Keratinocyte (primary cell): ENCODE data around the gene GINM1. TPM values are rescaled to one million over a fixed set of nuclear protein-coding genes. Genes with fewer than 3 reads are reported as not detected.

Experiments
- DNase-seq: peaks from one replicate; pipeline ENCODE4 v3.0.0-alpha.2; 2011; ENCODE audit warnings: low read depth, missing footprints, low spot score
- FAIRE-seq: peaks from 2 replicates; lab custom pipeline; 2011; peaks lifted over from hg19 to GRCh38; lab: Jason Lieb, UNC
- H2AFZ ChIP-seq: 2 replicates; pipeline ENCODE4 v1.6.0; 2012; ENCODE audit warnings: low read length, control low read depth, inconsistent platforms; ENCODE audit not compliant: control insufficient read depth
- H3K27ac ChIP-seq: 2 replicates; pipeline ENCODE4 v1.5.1; 2011; ENCODE audit warnings: low read length; ENCODE audit not compliant: control insufficient read depth, insufficient read depth
- H3K27me3 ChIP-seq: 3 replicates; pipeline ENCODE4 v1.6.0; 2011; ENCODE audit warnings: low read length; ENCODE audit not compliant: control insufficient read depth, insufficient read depth; ENCODE audit errors: extremely low read depth
- H3K36me3 ChIP-seq, 2 experiments: 2 replicates in 1 of 2; 3 replicates in 1 of 2; pipeline ENCODE4 v1.5.1; 2011; ENCODE audit warnings: low read length in 2 of 2, mild to moderate bottlenecking in 1 of 2; ENCODE audit not compliant: control insufficient read depth in 2 of 2, insufficient read depth in 2 of 2; ENCODE audit errors: extremely low read depth in 1 of 2
- H3K4me1 ChIP-seq: 3 replicates; pipeline ENCODE4 v1.5.1; 2011; ENCODE audit warnings: low read length; ENCODE audit not compliant: control insufficient read depth, insufficient read depth; ENCODE audit errors: extremely low read depth
- H3K4me2 ChIP-seq: 3 replicates; pipeline ENCODE4 v1.6.0; 2011; ENCODE audit warnings: low read depth, low read length; ENCODE audit not compliant: control insufficient read depth, insufficient read depth; ENCODE audit errors: extremely low read depth
- H3K4me3 ChIP-seq, 3 experiments: fragments of 200-600 bp in 1 of 3; sonication (generic) in 1 of 3; 2 replicates in 2 of 3; 3 replicates in 1 of 3; pipeline ENCODE4 v1.5.1; 2011 to 2016; ENCODE audit warnings: low read length in 3 of 3, mild to moderate bottlenecking in 3 of 3, control low read depth in 2 of 3, inconsistent platforms in 1 of 3, low read depth in 1 of 3, mixed read lengths in 1 of 3, mixed run types in 1 of 3, moderate library complexity in 1 of 3; ENCODE audit not compliant: control insufficient read depth in 2 of 3, insufficient read depth in 2 of 3; ENCODE audit errors: extremely low read depth in 1 of 3
- H3K79me2 ChIP-seq: 2 replicates; pipeline ENCODE4 v1.6.0; 2012; ENCODE audit warnings: low read length; ENCODE audit not compliant: control insufficient read depth, insufficient read depth
- H3K9ac ChIP-seq: 3 replicates; pipeline ENCODE4 v1.6.0; 2011; ENCODE audit warnings: low read length; ENCODE audit not compliant: control insufficient read depth, insufficient read depth; ENCODE audit errors: extremely low read depth
- H3K9me1 ChIP-seq: 3 replicates; pipeline ENCODE4 v1.6.0; 2011; ENCODE audit warnings: low read length; ENCODE audit not compliant: control insufficient read depth, insufficient read depth; ENCODE audit errors: extremely low read depth
- H3K9me3 ChIP-seq: 2 replicates; pipeline ENCODE4 v1.5.1; 2012; ENCODE audit warnings: low read depth, low read length; ENCODE audit not compliant: control insufficient read depth
- H4K20me1 ChIP-seq: 3 replicates; pipeline ENCODE4 v1.6.0; 2011; ENCODE audit warnings: low read length; ENCODE audit not compliant: control insufficient read depth, insufficient read depth; ENCODE audit errors: extremely low read depth
- CTCF ChIP-seq, 3 experiments: IDR thresholded peaks in 1 of 3; conservative IDR thresholded peaks in 1 of 3; optimal IDR thresholded peaks in 1 of 3; 2 replicates in 2 of 3; 3 replicates in 1 of 3; pipeline versions ENCODE3 to v1.5.1; 2011; ENCODE audit warnings: low read length in 3 of 3, mild to moderate bottlenecking in 3 of 3, moderate library complexity in 2 of 3, control low read depth in 1 of 3, inconsistent platforms in 1 of 3; ENCODE audit not compliant: insufficient read depth in 2 of 3; ENCODE audit errors: extremely low read depth in 1 of 3
- EZH2 ChIP-seq: IDR thresholded peaks from one replicate; pipeline ENCODE4 v1.6.1; 2012; ENCODE audit warnings: inconsistent platforms, mild to moderate bottlenecking, low read length, moderate library complexity
- dilution Hi-C: fragments of 300-500 bp; cut with MboI; formaldehyde crosslinking; loops from one replicate; pipeline ENCODE4 v1.7.0; 2020; ENCODE audit warnings: low sequenced_read_pairs; ENCODE audit not compliant: extremely low pct_ligation_motif_present
- polyA plus RNA-seq, 5 experiments: library from polyadenylated mRNA; depleted of rRNA in 3 of 5; stranded (reverse) in 3 of 5; stranded (forward) in 1 of 5; unstranded in 1 of 5; fragments of >200 nt; gene quantifications; 1 replicate in 1 of 5; 2 replicates in 3 of 5; 3 replicates in 1 of 5; pipeline versions ENCODE4 v1.2.1 to v1.2.3, GENCODE V29; 2011 to 2012; ENCODE audit warnings: missing spikeins in 2 of 5, low read depth in 1 of 5, low replicate concordance in 1 of 5

The GINM1 gene
- polyA plus RNA-seq, 1 donor (not counting 4 experiments of a cell fraction or from before 2014, with no cell fraction given), result 29.7 TPM

- H3K36me3 ChIP-seq, result peaks cover 12 to 18% of the 10 kb centered on the region in 2 experiments
- DNase-seq (no peak), FAIRE-seq (no peak)
- TF ChIP-seq CTCF (optimal IDR thresholded peaks at IDR 0.05 in 1 of 3, IDR thresholded peaks at IDR 0.05 in 1 of 3, conservative IDR thresholded peaks at IDR 0.05 in 1 of 3; ENCODE audit: extremely low read depth in 1 of 3, insufficient read depth in 2 of 3, low read length in 3 of 3), result no peak
- no peak for TF ChIP-seq EZH2
- H3K4me2 ChIP-seq, result no peak overlapping the region
- no peak overlapping the region for H3K9ac ChIP-seq
- H4K20me1 ChIP-seq, result no peaks in the 10 kb centered on the region
- no peaks in the 10 kb centered on the region for H3K9me3 ChIP-seq
- no peaks in the 10 kb centered on the region for H3K9me1 ChIP-seq
- no peaks in the 10 kb centered on the region for H3K79me2 ChIP-seq
- dilution Hi-C loops, result no loop called here
- H3K27me3 ChIP-seq, result no peaks in the 10 kb centered on the region
- no peak overlapping the region for H2AFZ ChIP-seq
- H3K27ac ChIP-seq, result no peak overlapping the region
- H3K4me1 ChIP-seq, result no peaks in the 10 kb centered on the region
- no peak overlapping the region for H3K4me3 ChIP-seq
Observed at GRCh38 chr6:149600508-149600907, 34.3 kb downstream of the GINM1 start.

GRCh38 chr6:149608381-149608982, 42.3 kb downstream of the GINM1 start:
- no peak for TF ChIP-seq EZH2
- TF ChIP-seq CTCF (optimal IDR thresholded peaks at IDR 0.05 in 1 of 3, IDR thresholded peaks at IDR 0.05 in 1 of 3, conservative IDR thresholded peaks at IDR 0.05 in 1 of 3; ENCODE audit: extremely low read depth in 1 of 3, insufficient read depth in 2 of 3, low read length in 3 of 3), result no peak
- Histone ChIP-seq H3K27ac (no peak overlapping the region), H3K9ac (no peak overlapping the region), H3K4me2 (no peak overlapping the region), H3K79me2 (no peaks in the 10 kb centered on the region), H4K20me1 (no peaks in the 10 kb centered on the region), H3K9me1 (no peaks in the 10 kb centered on the region), H3K4me3 (no peak overlapping the region), H3K4me1 (no peaks in the 10 kb centered on the region), H3K36me3 (peaks cover 3 to 8% of the 10 kb centered on the region in 2 experiments), H2AFZ (no peak overlapping the region), H3K27me3 (no peaks in the 10 kb centered on the region), H3K9me3 (no peaks in the 10 kb centered on the region)
- dilution Hi-C loops, result no loop called here
- DNase-seq, result no peak
- no peak for FAIRE-seq
